Parathyroid adenoma (tissue), 2 donors: ENCODE data around the gene ALK.

Source experiments
- H2AFZ ChIP-seq: fragments of 300-600 bp; sonication (generic); one replicate; pipeline ENCODE4 v1.7.0; 2017; ENCODE audit warnings: antibody characterized with exemption, mild to moderate bottlenecking
- H3K27ac ChIP-seq: fragments of 300-600 bp; sonication (generic); one replicate; pipeline ENCODE4 v1.7.0; 2017
- H3K27me3 ChIP-seq: fragments of 300-600 bp; sonication (generic); one replicate; pipeline ENCODE4 v1.7.0; 2017; ENCODE audit warnings: low read length; ENCODE audit not compliant: control insufficient read depth, insufficient read depth
- H3K36me3 ChIP-seq: fragments of 300-600 bp; sonication (generic); one replicate; pipeline ENCODE4 v1.7.0; 2017; ENCODE audit warnings: low read length; ENCODE audit not compliant: control insufficient read depth, insufficient read depth
- H3K4me1 ChIP-seq: fragments of 300-600 bp; sonication (generic); one replicate; pipeline ENCODE4 v1.7.0; 2017; ENCODE audit warnings: control low read depth
- H3K4me2 ChIP-seq: fragments of 300-600 bp; sonication (generic); one replicate; pipeline ENCODE4 v1.7.0; 2017; ENCODE audit warnings: low read length
- H3K4me3 ChIP-seq: fragments of 300-600 bp; sonication (generic); one replicate; pipeline ENCODE4 v1.7.0; 2017; ENCODE audit warnings: low read depth, low read length
- H3K79me2 ChIP-seq: fragments of 300-600 bp; sonication (generic); one replicate; pipeline ENCODE4 v1.7.0; 2017; ENCODE audit warnings: control low read depth
- H3K9ac ChIP-seq: fragments of 300-600 bp; sonication (generic); one replicate; pipeline ENCODE4 v1.7.0; 2017; ENCODE audit warnings: mild to moderate bottlenecking
- H3K9me3 ChIP-seq: fragments of 300-600 bp; sonication (generic); one replicate; pipeline ENCODE4 v1.7.0; 2017; ENCODE audit warnings: low read length; ENCODE audit not compliant: control insufficient read depth
- CTCF ChIP-seq: fragments of 300-600 bp; sonication (generic); IDR thresholded peaks from one replicate; pipeline ENCODE4 v1.7.0; 2017; ENCODE audit warnings: antibody characterized with exemption, mild to moderate bottlenecking
- donor health status: primary hyperparathyroidism.

Gene ALK

GRCh38 chr2:29688429-29688828 is 233.0 kb downstream of the ALK start:
- no peak for TF ChIP-seq CTCF
- no peak overlapping the region for H3K4me2 ChIP-seq
- no peak overlapping the region for H3K27ac ChIP-seq
- H3K4me1 ChIP-seq: no peaks in the 10 kb centered on the region
- no peak overlapping the region for H2AFZ ChIP-seq
- no peak overlapping the region for H3K9ac ChIP-seq
- H3K27me3 ChIP-seq: no peaks in the 10 kb centered on the region
- no peaks in the 10 kb centered on the region for H3K36me3 ChIP-seq
- H3K9me3 ChIP-seq: no peaks in the 10 kb centered on the region
- H3K4me3 ChIP-seq: no peak overlapping the region
- H3K79me2 ChIP-seq: no peaks in the 10 kb centered on the region

- H3K4me3 ChIP-seq: no peak overlapping the region
- TF ChIP-seq CTCF: no peak
- H3K4me2 ChIP-seq: no peak overlapping the region
- no peaks in the 10 kb centered on the region for H3K27me3 ChIP-seq
- no peaks in the 10 kb centered on the region for H3K36me3 ChIP-seq
- H3K9ac ChIP-seq: no peak overlapping the region
- H3K79me2 ChIP-seq: no peaks in the 10 kb centered on the region
- no peak overlapping the region for H2AFZ ChIP-seq
- no peaks in the 10 kb centered on the region for H3K4me1 ChIP-seq
- no peaks in the 10 kb centered on the region for H3K9me3 ChIP-seq
- H3K27ac ChIP-seq: no peak overlapping the region
Measured at GRCh38 chr2:29687121-29687520, 234.3 kb downstream of the ALK start.

GRCh38 chr2:29676886-29677453 is 244.4 kb downstream of the ALK start:
- no peaks in the 10 kb centered on the region for H3K4me1 ChIP-seq
- H3K4me3 ChIP-seq: no peak overlapping the region
- H3K9me3 ChIP-seq: no peaks in the 10 kb centered on the region
- H3K36me3 ChIP-seq: no peaks in the 10 kb centered on the region
- no peak for TF ChIP-seq CTCF
- H3K27ac ChIP-seq: no peak overlapping the region
- H3K4me2 ChIP-seq: no peak overlapping the region
- no peak overlapping the region for H2AFZ ChIP-seq
- no peak overlapping the region for H3K9ac ChIP-seq
- no peaks in the 10 kb centered on the region for H3K79me2 ChIP-seq
- H3K27me3 ChIP-seq: no peaks in the 10 kb centered on the region

- no peaks in the 10 kb centered on the region for H3K4me1 ChIP-seq
- H2AFZ ChIP-seq: no peak overlapping the region
- no peaks in the 10 kb centered on the region for H3K79me2 ChIP-seq
- no peak overlapping the region for H3K4me3 ChIP-seq
- no peak overlapping the region for H3K4me2 ChIP-seq
- TF ChIP-seq CTCF: no peak
- H3K9ac ChIP-seq: no peak overlapping the region
- no peaks in the 10 kb centered on the region for H3K27me3 ChIP-seq
- H3K36me3 ChIP-seq: no peaks in the 10 kb centered on the region
- H3K27ac ChIP-seq: no peak overlapping the region
- H3K9me3 ChIP-seq: no peaks in the 10 kb centered on the region
Measured at GRCh38 chr2:29664578-29664977, 256.8 kb downstream of the ALK start.

DNA sequence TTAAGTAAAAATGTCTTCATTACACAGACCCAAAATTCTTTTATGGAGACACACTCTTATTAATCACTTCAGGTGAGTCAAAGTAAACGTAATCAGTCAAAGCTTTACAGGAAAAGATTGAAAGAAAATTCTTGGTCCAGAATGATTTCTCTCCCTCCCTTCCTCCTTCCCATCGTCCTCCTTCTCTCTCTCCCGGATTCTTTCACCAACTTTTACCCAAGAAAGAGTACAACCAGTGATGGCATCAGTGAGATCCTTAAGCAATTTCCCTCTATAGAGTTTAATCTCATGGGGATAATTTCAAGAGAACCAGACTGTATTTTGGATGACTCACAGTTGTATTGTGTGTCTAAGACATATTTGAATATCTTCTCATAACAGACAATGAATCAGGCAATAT is 258.1 kb downstream of the ALK start:
- Histone ChIP-seq H2AFZ (no peak overlapping the region), H3K4me3 (no peak overlapping the region), H3K4me1 (no peaks in the 10 kb centered on the region), H3K79me2 (no peaks in the 10 kb centered on the region), H3K36me3 (no peaks in the 10 kb centered on the region), H3K27me3 (no peaks in the 10 kb centered on the region), H3K9ac (no peak overlapping the region), H3K27ac (no peak overlapping the region), H3K9me3 (no peaks in the 10 kb centered on the region), H3K4me2 (no peak overlapping the region)
- TF ChIP-seq CTCF: no peak
